HepG2 (cell line): Measurements from ENCODE around the gene SRSF8. TPM values are rescaled to one million over a fixed set of nuclear protein-coding genes. Genes with fewer than 3 reads are reported as not detected.
A peak's percentile ranks its signal among the peaks of the same experiment; 100 is the strongest.

Experiments
- AKNA ChIP-seq: sonication (generic); formaldehyde crosslinking; IDR thresholded peaks from 2 replicates; pipeline ENCODE4 v1.4.0; 2020; ENCODE audit warnings: missing genetic modification reagents, borderline replicate concordance
- ATF7 ChIP-seq, 2 experiments: fragments of 450-650 bp in 1 of 2; sonication (generic) in 1 of 2; formaldehyde crosslinking in 1 of 2; IDR thresholded peaks; 2 replicates each; pipeline versions ENCODE4 v1.4.0 to v1.6.1; 2016 to 2020; ENCODE audit warnings: antibody characterized with exemption in 1 of 2, mild to moderate bottlenecking in 1 of 2, missing genetic modification reagents in 1 of 2
- HOXA3 ChIP-seq: sonication (generic); formaldehyde crosslinking; IDR thresholded peaks from 2 replicates; pipeline ENCODE4 v1.5.0; 2020; ENCODE audit warnings: missing genetic modification reagents
- KMT2A ChIP-seq: sonication (generic); formaldehyde crosslinking; IDR thresholded peaks from 2 replicates; pipeline ENCODE4 v1.4.0; 2020; ENCODE audit warnings: missing genetic modification reagents
- MTF1 ChIP-seq: sonication (generic); formaldehyde crosslinking; IDR thresholded peaks from 2 replicates; pipeline ENCODE4 v1.5.0; 2020; ENCODE audit warnings: missing genetic modification reagents
- PAXIP1 ChIP-seq: sonication (generic); formaldehyde crosslinking; conservative IDR thresholded peaks from 2 replicates; pipeline ENCODE4 v1.4.0; 2020; ENCODE audit warnings: mild to moderate bottlenecking, missing genetic modification reagents, moderate library complexity
- PHF21A ChIP-seq: sonication (generic); formaldehyde crosslinking; IDR thresholded peaks from 2 replicates; pipeline ENCODE4 v1.5.0; 2020; ENCODE audit warnings: mild to moderate bottlenecking, missing genetic modification reagents
- RAD51 ChIP-seq: fragments of 450-650 bp; IDR thresholded peaks from 2 replicates; pipeline ENCODE4 v1.6.1; 2016; ENCODE audit warnings: borderline replicate concordance
- SIN3A ChIP-seq: IDR thresholded peaks from 2 replicates; pipeline ENCODE4 v1.6.1; 2011; ENCODE audit warnings: low read depth, mild to moderate bottlenecking, control low read depth, low read length, borderline replicate concordance
- TFDP2 ChIP-seq: sonication (generic); formaldehyde crosslinking; IDR thresholded peaks from 2 replicates; pipeline ENCODE4 v1.4.0; 2020; ENCODE audit warnings: missing genetic modification reagents
- YY1 ChIP-seq: IDR thresholded peaks from 2 replicates; pipeline ENCODE4 v1.6.1; 2011; ENCODE audit warnings: low read length, low read depth, moderate library complexity, mild to moderate bottlenecking; ENCODE audit not compliant: insufficient read depth, insufficient replicate concordance
- ZNF253 ChIP-seq: sonication (generic); formaldehyde crosslinking; IDR thresholded peaks from 2 replicates; pipeline ENCODE4 v1.8.0; 2022; ENCODE audit warnings: mild to moderate bottlenecking, missing genetic modification reagents, borderline replicate concordance
- ZNF496 ChIP-seq: sonication (generic); formaldehyde crosslinking; IDR thresholded peaks from 2 replicates; pipeline ENCODE4 v1.8.1; 2023; ENCODE audit warnings: mild to moderate bottlenecking, moderate library complexity, missing genetic modification reagents; ENCODE audit not compliant: insufficient replicate concordance
- ZNF530 ChIP-seq: sonication (generic); formaldehyde crosslinking; IDR thresholded peaks from 2 replicates; pipeline ENCODE4 v1.5.0; 2020; ENCODE audit warnings: low read depth, mild to moderate bottlenecking, missing genetic modification reagents
- ZNF609 ChIP-seq: sonication (generic); formaldehyde crosslinking; IDR thresholded peaks from 2 replicates; pipeline ENCODE4 v1.4.0; 2020; ENCODE audit warnings: mild to moderate bottlenecking, missing genetic modification reagents, borderline replicate concordance
- polyA plus RNA-seq, 8 experiments: library from polyadenylated mRNA; depleted of rRNA in 3 of 8; stranded (reverse) in 7 of 8; unstranded in 1 of 8; fragments of >200 nt; fragmentation: Illumina TruSeq in 4 of 8; extraction: Trizol in 4 of 8; gene quantifications; 2 replicates each; pipeline versions ENCODE4 v1.2.1 to v1.2.3, GENCODE V29; 2011 to 2016; ENCODE audit warnings: low read depth in 4 of 8, missing spikeins in 1 of 8, mixed read lengths in 1 of 8; ENCODE audit not compliant: insufficient read depth in 1 of 8
- total RNA-seq, 5 experiments: library from RNA; depleted of rRNA; stranded (reverse); fragments of >200 nt; fragmentation: Illumina TruSeq; extraction: Trizol; gene quantifications; 2 replicates each; pipeline ENCODE4 v1.2.3, GENCODE V29; 2016; ENCODE audit warnings: low read depth in 1 of 5

SRSF8 gene
- total and polyA plus RNA-seq, 2 of the 13 experiments (the other 11 are each of a cell fraction or from before 2014, with no cell fraction given): 21.8 to 25.8 TPM

GRCh38 chr11:95068549-95068948 is 1.8 kb downstream of the SRSF8 start (continued):
- no peak for TF ChIP-seq ZNF609 (CRISPR knock-in tag)
- TF ChIP-seq ZNF253 (CRISPR knock-in tag): no peak
- 0 out of 2 replicates have a peak, but pooled peaks have one; percentile 56 for TF ChIP-seq MTF1 (CRISPR knock-in tag)
- TF ChIP-seq ZNF530 (CRISPR knock-in tag): no peak
- no peak for TF ChIP-seq ZNF496 (CRISPR knock-in tag)
- peak; percentile 63; the same call in 1 of the 2 replicates for TF ChIP-seq HOXA3 (CRISPR knock-in tag)
- TF ChIP-seq ATF7 (IDR thresholded peaks at IDR 0.05): no peak
- no peak for TF ChIP-seq ATF7 (CRISPR knock-in tag; IDR thresholded peaks at IDR 0.05)
- no peak for TF ChIP-seq AKNA (CRISPR knock-in tag)
- TF ChIP-seq RAD51: no peak
- no peak for TF ChIP-seq PAXIP1 (CRISPR knock-in tag)
- peak; percentile 58; the same call in 1 of the 2 replicates for TF ChIP-seq PHF21A (CRISPR knock-in tag)
- no peak for TF ChIP-seq YY1
- peak; percentile 91 for TF ChIP-seq SIN3A
- TF ChIP-seq KMT2A: 0 out of 2 replicates have a peak, but pooled peaks have one; percentile 35
- TF ChIP-seq TFDP2 (CRISPR knock-in tag): no peak
